Stimulated activated CD8-positive, alpha-beta memory T cell treated with anti-CD3 and anti-CD28 coated beads, Interleukin-15, amount 100 ng/mL, for 24 hours (primary cell): ENCODE results near the gene NFE2L1.
"Not testable (repeated sequence)": the region's sequence is repeated elsewhere in the genome, so short reads cannot be mapped to it uniquely, and the experiment has no call there.

ENCODE experiments used
- DNase-seq: peaks from one replicate; pipeline ENCODE4 v3.0.0-alpha.2; 2020; ENCODE audit warnings: low read depth

The NFE2L1 gene

GRCh38 chr17:48047741-48048383 is at the start of gene NFE2L1:
Gene NFE2L1 (plus strand): TSS chr17:48048359. CDS start chr17:48051119, 2,760 bp downstream.
- DNase-seq, result peak; percentile 82

- DNase-seq, result no peak
Observed at GRCh38 chr17:47999582-47999981, 48.6 kb upstream of the NFE2L1 start.

DNA sequence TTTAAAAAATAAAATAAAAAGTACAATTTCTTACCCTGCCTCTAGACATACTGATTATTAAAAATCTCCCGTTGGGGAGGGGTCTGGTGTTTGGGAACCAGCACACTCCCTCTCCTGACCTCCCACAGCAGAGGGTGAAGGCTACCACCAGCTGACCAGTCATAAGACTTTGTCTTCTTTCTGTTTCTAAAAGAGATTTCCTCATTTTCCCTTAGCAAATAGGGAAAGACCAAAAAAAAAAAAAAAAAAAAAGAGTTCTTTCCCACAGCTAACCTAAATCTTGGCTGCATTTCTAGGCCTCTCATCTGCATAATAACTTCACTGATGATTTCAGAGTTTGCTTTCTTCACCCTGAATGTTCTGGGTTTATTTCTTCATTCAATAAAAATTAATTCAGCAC is 47.0 kb upstream of the NFE2L1 start:
- DNase-seq, result no peak

GRCh38 chr17:48001657-48002056 is 46.5 kb upstream of the NFE2L1 start:
- not testable (repeated sequence) for DNase-seq

- no peak for DNase-seq
Observed at GRCh38 chr17:48002266-48002915, 45.8 kb upstream of the NFE2L1 start.

GRCh38 chr17:48002916-48003416 is 45.2 kb upstream of the NFE2L1 start:
- DNase-seq, result no peak

GRCh38 chr17:48003417-48004151 is 44.6 kb upstream of the NFE2L1 start:
- DNase-seq, result no peak

GRCh38 chr17:48004983-48005382 is 43.2 kb upstream of the NFE2L1 start:
- DNase-seq, result no peak

GRCh38 chr17:48006936-48007709 is 41.0 kb upstream of the NFE2L1 start:
- DNase-seq, result no peak

- DNase-seq, result no peak
Observed at GRCh38 chr17:48010193-48010592, 38.0 kb upstream of the NFE2L1 start.

DNA sequence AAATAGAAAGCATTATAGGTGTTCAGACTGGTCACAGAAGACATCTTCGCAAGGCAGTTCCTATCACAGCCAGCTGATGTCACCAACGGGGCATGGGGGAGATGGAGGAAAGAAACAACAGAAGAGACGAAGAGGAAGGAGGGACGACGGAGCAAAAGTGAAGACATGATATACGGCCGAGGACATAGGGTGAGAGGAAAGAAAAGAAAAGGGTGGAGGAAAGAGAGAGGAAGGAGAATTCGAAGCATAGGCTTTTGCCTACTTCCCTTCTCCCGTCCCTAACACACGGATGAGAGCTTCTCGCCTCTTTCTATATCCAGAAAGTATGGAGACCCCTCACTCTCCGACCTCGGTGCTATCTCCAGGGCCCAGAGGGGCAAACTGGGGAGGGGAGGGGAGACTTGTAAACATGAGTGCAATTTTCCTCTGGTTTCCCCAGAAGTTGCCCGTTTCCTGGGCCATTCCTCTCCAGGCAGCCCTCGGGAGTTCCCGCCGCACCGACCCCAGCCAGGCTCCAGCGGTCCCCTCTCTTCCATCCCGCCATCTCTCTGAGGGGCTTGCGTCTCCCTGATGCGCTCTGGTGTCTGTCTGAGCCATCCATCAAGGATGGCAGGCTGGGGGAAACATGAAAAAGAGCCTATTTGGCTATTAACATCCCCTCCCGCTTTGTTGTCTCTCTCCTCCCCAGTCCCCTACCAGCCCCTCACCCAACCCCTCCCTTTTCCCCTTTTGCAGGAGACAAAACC is 36.6 kb upstream of the NFE2L1 start:
- no peak for DNase-seq

DNA sequence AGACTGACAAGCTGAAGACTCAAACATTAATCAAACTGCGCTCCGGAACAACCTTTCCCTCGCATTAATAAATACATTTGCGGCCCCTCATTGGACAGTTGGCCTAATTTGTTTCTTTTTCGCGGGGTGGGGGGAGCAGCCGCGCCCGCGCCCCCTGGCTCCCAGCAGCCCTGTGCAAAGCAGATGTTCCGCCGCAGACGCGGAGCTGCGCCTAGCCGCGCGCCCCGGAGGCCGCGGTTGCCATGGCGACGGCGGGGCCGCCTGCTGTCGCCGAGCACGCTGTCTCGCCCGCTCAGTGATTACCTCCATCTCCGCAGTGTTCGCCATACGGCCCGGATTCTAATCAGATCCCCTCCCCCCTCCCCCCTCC is 36.0 kb upstream of the NFE2L1 start:
- DNase-seq, result no peak

DNA sequence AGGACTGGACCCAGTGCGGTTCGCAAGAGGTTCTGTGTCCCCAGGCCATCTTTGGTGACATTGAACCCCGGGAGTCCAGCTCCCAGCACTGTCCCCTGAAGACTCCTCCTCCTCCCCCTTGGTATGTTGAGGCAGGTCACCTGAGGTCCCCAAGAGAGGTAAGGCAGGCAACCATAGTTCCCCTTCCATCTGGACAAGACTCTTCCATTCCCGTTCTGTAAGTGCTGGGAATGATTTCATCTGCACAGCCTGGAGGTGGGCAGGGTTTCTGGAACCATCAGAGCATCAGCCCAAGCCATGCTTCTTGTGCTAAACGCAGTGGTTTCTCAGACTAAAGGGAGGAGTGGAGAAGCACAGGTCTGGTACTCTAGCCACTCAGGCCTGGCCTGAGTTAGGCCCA is 35.5 kb upstream of the NFE2L1 start:
- DNase-seq, result no peak

DNA sequence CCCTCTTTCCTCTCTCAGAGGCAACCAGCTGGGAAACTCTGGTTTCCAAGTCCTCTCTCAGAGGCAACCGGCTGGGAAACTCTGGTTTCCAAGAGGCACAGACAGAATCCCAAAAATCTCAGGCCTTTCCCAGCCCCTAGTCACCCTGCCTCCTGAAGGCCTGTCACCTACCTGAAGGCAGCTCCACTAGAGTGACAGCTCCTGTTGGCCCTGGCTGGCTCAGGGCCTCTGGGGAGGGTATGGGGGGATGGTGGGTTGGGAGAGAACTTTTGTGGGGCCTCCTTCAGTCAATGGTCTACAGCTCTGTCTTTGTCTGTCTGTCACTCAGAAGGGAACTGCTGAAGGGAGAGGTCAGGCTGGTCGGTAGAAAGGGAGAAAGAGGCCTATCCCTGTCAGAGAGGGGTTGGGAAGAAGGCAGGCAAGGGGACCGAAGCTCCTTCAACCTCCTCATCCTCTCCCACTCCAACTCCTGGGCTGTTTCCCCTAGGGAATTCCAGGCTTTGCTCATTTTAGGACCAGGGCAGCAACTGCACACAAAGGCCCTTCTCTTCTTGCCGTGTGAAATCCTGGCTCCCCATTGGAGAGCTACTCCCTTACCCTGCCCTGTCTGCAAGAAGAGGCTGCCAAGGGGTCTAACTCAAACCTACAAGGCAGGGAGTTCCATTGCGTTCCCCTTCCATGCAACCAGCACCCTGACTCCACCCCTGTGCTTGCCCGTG is 34.1 kb upstream of the NFE2L1 start:
- DNase-seq, result no peak

DNA sequence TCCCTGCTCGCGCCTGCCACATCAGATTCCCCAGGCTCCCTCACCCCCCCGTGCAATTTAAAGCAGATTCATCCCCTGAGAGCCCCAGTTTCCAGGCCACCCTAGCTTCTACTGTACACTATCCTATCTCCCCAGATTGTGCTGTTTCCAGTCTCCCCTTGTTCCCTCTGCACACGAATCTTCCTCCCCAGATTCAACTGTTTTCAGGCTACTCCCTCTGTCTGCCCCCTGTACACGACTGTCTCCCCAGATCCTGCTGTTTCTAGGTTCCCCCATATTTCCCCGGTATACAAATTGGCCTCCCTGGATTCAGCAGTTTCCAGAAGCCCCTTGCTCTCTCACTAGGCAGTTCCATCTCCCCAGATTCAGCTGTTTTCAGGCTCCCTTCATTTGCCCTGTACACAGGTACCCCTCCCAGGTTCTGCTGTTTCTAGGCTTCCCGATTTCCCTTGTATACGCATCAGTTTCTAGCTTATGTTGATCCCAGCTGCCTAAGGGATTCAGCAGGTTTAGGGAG is 33.5 kb upstream of the NFE2L1 start:
- DNase-seq, result no peak

- DNase-seq, result no peak
Observed at GRCh38 chr17:48016112-48016511, 32.0 kb upstream of the NFE2L1 start.

DNA sequence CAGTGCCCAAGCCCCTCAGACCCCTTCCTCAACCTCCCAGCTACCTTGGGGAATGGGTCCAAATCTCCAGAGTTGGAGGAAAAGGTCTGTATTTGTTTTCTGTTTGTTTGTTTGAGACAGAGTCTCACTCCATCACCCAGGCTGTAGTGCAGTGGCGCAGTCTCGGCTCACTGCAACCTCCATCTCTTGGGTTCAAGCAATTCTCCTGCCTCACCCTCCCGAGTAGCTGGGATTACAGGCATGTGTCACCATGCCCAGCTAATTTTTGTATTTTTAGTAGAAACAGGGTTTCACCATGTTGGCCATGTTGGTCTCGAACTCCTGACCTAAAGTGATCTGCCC is 30.4 kb upstream of the NFE2L1 start:
- not testable (repeated sequence) for DNase-seq

GRCh38 chr17:48021934-48022333 is 26.2 kb upstream of the NFE2L1 start:
- DNase-seq, result no peak

GRCh38 chr17:48022901-48023300 is 25.3 kb upstream of the NFE2L1 start:
- DNase-seq, result no peak

DNA sequence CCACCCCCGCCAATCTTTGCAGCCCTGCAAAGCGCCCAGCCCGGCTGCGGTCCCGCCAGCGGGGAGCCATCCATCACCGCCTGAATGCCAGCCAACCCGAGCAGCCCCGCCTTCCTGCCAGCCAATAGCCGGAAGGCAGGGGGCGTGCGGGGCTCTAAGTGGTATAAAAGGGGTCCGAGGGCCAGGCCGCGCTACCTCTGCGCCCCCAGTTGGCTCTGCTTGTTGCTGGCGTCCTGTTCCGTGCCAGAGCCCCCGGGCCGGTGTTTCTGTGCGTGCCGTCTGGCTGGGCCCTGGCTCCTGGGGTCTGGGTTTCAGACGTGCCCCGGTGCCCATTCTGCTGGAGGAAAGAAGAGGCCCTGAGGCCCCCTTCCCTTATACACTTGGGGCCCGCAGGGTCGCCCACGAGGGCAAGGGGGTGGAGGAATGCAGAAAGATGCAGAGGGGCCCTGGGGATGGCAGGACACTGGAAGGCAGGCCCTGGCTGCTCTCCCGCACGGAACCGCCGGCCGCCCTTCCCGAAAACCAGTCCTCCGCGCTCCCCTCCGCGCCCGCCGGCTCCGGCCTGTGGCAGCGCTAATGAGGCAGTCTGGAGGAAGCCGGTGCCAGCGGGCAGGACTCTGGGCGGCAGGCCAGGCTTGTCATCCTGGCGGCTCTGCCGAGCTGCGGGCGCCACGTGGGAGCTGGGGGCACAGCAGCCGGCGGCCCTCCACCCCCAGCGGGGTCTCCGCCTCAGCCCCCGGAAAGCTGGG is 24.6 kb upstream of the NFE2L1 start:
- DNase-seq, result no peak
